Body of pancreas (tissue), 4 donors: ENCODE results near the gene CPT1B. TPM values are rescaled to one million over a fixed set of nuclear protein-coding genes. Genes with fewer than 3 reads are reported as not detected.

ENCODE experiments used
- ATAC-seq: fragments of 150-250 bp; one replicate; pipeline ENCODE4 v1.9.1; 2016
- DNase-seq, 4 donors: peaks; one replicate each; pipeline ENCODE4 v3.0.0-alpha.2; 2019
- H3K27ac ChIP-seq, 4 donors: fragments of 200-600 bp; sonication (generic); 1 replicate in 3 of 4; 2 replicates in 1 of 4; pipeline versions ENCODE4 v1.5.1 to v1.6.1; 2016 to 2019; ENCODE audit warnings: mild to moderate bottlenecking in 1 of 4, mixed read lengths in 1 of 4, moderate library complexity in 1 of 4
- H3K27me3 ChIP-seq, 2 donors: fragments of 200-600 bp; sonication (generic); one replicate each; pipeline ENCODE4 v1.6.0; 2016; ENCODE audit warnings: mild to moderate bottlenecking in 1 of 2
- H3K36me3 ChIP-seq, 2 donors: fragments of 200-600 bp; sonication (generic); replicated peaks in 1 of 2; 2 replicates each; pipeline ENCODE4 v1.5.1; 2016; ENCODE audit warnings: low read depth in 2 of 2; ENCODE audit not compliant: insufficient read depth in 1 of 2
- H3K4me1 ChIP-seq: fragments of 200-600 bp; sonication (generic); one replicate; pipeline ENCODE4 v1.6.0; 2016
- H3K4me3 ChIP-seq, 2 donors: fragments of 200-600 bp; sonication (generic); 1 replicate in 1 of 2; 2 replicates in 1 of 2; pipeline ENCODE4 v1.5.1; 2016 to 2019
- H3K9me3 ChIP-seq, 3 donors: fragments of 200-600 bp; sonication (generic); 1 replicate in 2 of 3; 2 replicates in 1 of 3; pipeline ENCODE4 v1.5.1; 2016
- CTCF ChIP-seq, 7 experiments: fragments of 450-650 bp in 4 of 7; fragments of 200-600 bp in 3 of 7; sonication (generic) in 3 of 7; IDR thresholded peaks; one replicate each; pipeline ENCODE4 v1.5.1; 2016 to 2019; ENCODE audit warnings: antibody characterized with exemption in 7 of 7
- POLR2A ChIP-seq, 3 donors: fragments of 450-650 bp; IDR thresholded peaks; one replicate each; pipeline ENCODE4 v1.6.1; 2016; ENCODE audit warnings: antibody characterized with exemption in 3 of 3, mild to moderate bottlenecking in 2 of 3
- WGBS, 2 donors: methylation state at CpG; one replicate each; pipeline ENCODE4 v1.1.5; 2017; 5-methylcytosine and 5-hydroxymethylcytosine counted together
- intact Hi-C: fragments of 100-400 bp; cut with DNase I; formaldehyde crosslinking; loops from one replicate; pipeline ENCODE4 v1.15.1; 2023
- total RNA-seq, 2 donors: library from RNA; depleted of rRNA; stranded (reverse); fragments of >200 nt; gene quantifications; one replicate each; pipeline ENCODE4 v1.1.0, GENCODE V29; 2016

Gene CPT1B
- total RNA-seq, 2 donors from 2014 or later: 8.3 to 34.9 TPM

DNA sequence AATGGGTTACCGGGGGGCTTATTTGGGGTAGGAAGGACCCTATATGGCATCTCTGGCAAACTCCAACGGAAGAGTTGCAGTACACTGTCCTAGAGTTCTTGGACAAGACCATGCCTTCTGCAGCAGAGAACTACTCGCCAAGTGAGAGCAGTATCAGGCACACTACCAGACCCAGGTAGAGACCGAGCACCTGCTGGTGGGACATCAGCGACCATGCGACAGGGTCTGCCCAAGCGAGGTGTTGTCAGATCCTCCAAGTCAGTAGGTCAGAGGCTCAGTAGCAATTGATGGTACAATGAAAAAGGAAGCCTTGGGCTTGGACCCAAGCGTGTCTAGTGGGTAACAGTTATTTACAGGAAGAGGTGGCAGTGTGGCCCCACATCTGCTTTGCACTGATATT is 7.6 kb upstream of the CPT1B start:
- intact Hi-C loops: no loop called here
- Histone ChIP-seq H3K4me1 (peaks cover 19% of the 10 kb centered on the region), H3K36me3 (no peaks in the 10 kb centered on the region), H3K27me3 (no peaks in the 10 kb centered on the region), H3K4me3 (no peak overlapping the region), H3K9me3 (no peaks in the 10 kb centered on the region), H3K27ac (no peak overlapping the region)
- no peak for DNase-seq
- 89 to 97% methylated on average over 6 to 8 of the region's 8 CpGs for WGBS, 2 donors
- TF ChIP-seq CTCF (IDR thresholded peaks at IDR 0.05) (no peak), POLR2A (IDR thresholded peaks at IDR 0.05) (no peak)
- no peak for ATAC-seq

DNA sequence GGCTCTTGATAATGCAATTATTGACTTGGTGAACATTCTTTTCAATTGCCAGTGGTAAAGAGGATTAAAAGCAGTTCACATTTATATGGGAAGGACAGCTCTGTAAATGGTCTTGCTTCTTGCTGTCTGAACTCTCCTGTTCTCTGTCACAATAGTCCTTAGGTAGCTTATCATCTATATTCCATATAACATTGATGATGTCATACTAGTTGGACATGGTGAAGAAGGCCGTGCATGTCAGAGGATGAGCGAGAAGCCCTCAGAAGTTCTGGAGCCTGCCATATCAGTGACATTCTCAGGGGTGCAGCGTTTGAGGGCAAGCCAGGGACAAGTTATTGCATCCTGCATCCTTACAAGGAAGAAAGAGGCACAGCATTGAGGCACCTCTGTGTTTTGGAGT is 7.0 kb upstream of the CPT1B start:
- WGBS, 2 donors: 85 to 88% methylated on average over 3 of the region's 3 CpGs
- intact Hi-C loops: no loop called here

GRCh38 chr22:50584106-50585096 is 6.2 kb upstream of the CPT1B start:
- TF ChIP-seq POLR2A (IDR thresholded peaks at IDR 0.05) (no peak), CTCF (IDR thresholded peaks at IDR 0.05) (no peak)
- Histone ChIP-seq H3K9me3 (no peaks in the 10 kb centered on the region), H3K4me1 (peaks cover 19% of the 10 kb centered on the region), H3K36me3 (no peaks in the 10 kb centered on the region), H3K4me3 (no peak overlapping the region), H3K27ac (no peak overlapping the region), H3K27me3 (no peaks in the 10 kb centered on the region)
- 88 to 95% methylated on average over 23 of the region's 23 CpGs for WGBS, 2 donors
- ATAC-seq (no peak), DNase-seq (no peak)
- intact Hi-C loops: no loop called here

More for the DNA sequence above, 7.0 kb upstream of the CPT1B start:
- H3K27me3 ChIP-seq: no peaks in the 10 kb centered on the region
- H3K27ac ChIP-seq: no peak overlapping the region
- DNase-seq: no peak
- H3K36me3 ChIP-seq: no peaks in the 10 kb centered on the region
- TF ChIP-seq CTCF (IDR thresholded peaks at IDR 0.05) (no peak), POLR2A (IDR thresholded peaks at IDR 0.05) (no peak)
- no peak for ATAC-seq
- H3K4me1 ChIP-seq: peaks cover 19% of the 10 kb centered on the region
- H3K4me3 ChIP-seq: no peak overlapping the region
- H3K9me3 ChIP-seq: no peaks in the 10 kb centered on the region

DNA sequence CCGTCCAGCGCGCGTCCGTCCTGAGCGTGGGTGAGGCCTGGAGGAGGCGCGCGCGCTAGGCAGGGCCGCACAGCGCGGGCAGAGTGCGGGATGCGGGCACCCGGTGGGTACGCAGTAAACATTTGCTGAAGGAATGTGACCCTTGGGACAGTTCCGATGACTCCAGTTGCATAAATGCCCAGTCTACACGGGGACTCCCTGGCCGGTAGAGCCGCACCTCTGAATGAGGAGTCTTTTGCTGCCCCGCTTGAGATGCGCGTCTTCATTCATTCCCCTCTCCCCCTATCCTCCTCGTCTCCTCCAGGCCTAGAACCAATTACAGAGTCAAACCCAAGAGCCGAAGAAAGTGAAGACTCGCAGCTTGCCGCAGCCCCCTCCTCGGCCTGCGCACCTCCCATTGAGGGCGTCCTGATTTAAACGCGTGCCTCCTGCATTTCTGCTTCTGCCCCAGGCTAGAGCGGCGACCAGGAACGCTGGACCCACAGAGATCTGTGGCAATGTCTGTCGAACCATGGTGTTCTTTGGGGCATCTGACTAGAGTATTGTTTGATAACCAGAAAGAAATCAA is 5.2 kb upstream of the CPT1B start:
- 10 to 18% methylated on average over 14 to 37 of the region's 37 CpGs for whole genome bisulfite sequencing, 2 donors
- DNase-seq (no peak), ATAC-seq (peak; percentile 34)
- no peaks in the 10 kb centered on the region for H3K27me3 ChIP-seq
- TF ChIP-seq POLR2A (IDR thresholded peaks at IDR 0.05): no peak
- TF ChIP-seq CTCF (IDR thresholded peaks at IDR 0.05): no peak
- peaks cover 30% of the 10 kb centered on the region for H3K4me1 ChIP-seq
- peak overlapping the region; percentile 9 to 98 (median 94) for H3K27ac ChIP-seq
- intact Hi-C loops: no loop called here
- no peaks in the 10 kb centered on the region for H3K9me3 ChIP-seq
- H3K36me3 ChIP-seq: no peaks in the 10 kb centered on the region
- H3K4me3 ChIP-seq: peak overlapping the region; percentile 37 to 40
